ENCODE results near the gene ABHD1. TPM values are rescaled to one million over a fixed set of nuclear protein-coding genes. Genes with fewer than 3 reads are reported as not detected.
"Not testable (repeated sequence)": the region's sequence is repeated elsewhere in the genome, so short reads cannot be mapped to it uniquely, and the experiment has no call there.

The ABHD1 gene
- total RNA-seq, result not detected

- ATAC-seq, result peak; percentile 44
Observed at GRCh38 chr2:27123302-27124150, at the start of gene ABHD1. Gene ABHD1, plus strand, starts transcription at chr2:27123815. Its CDS starts 134 bp downstream, at chr2:27123949.

- ATAC-seq, result no peak
Observed at GRCh38 chr2:27074738-27075565, 48.7 kb upstream of the ABHD1 start.

GRCh38 chr2:27075566-27075871 lies 48.1 kb upstream of the ABHD1 start:
- not testable (repeated sequence) for ATAC-seq

- ATAC-seq, result no peak
Observed at GRCh38 chr2:27076323-27076722, 47.3 kb upstream of the ABHD1 start.

- no peak for ATAC-seq
Observed at GRCh38 chr2:27077231-27077630, 46.4 kb upstream of the ABHD1 start.

GRCh38 chr2:27078267-27079194 lies 45.1 kb upstream of the ABHD1 start, which contains the start of gene EMILIN1:
Gene EMILIN1, plus strand, starts transcription at chr2:27078615. Its CDS starts 451 bp downstream, at chr2:27079066.
- ATAC-seq, result no peak

- ATAC-seq, result no peak
Observed at GRCh38 chr2:27079233-27080139, 44.1 kb upstream of the ABHD1 start.

GRCh38 chr2:27080140-27080469 lies 43.5 kb upstream of the ABHD1 start:
- no peak for ATAC-seq

- ATAC-seq, result no peak
Observed at GRCh38 chr2:27080603-27080936, 43.0 kb upstream of the ABHD1 start.

- ATAC-seq, result no peak
Observed at GRCh38 chr2:27081984-27082772, 41.4 kb upstream of the ABHD1 start.

GRCh38 chr2:27082773-27083409 lies 40.7 kb upstream of the ABHD1 start:
- ATAC-seq, result no peak

- no peak for ATAC-seq
Observed at GRCh38 chr2:27083410-27084296, 40.0 kb upstream of the ABHD1 start.

GRCh38 chr2:27084297-27085061 lies 39.1 kb upstream of the ABHD1 start:
- no peak for ATAC-seq

- no peak for ATAC-seq
Observed at GRCh38 chr2:27085062-27085672, 38.4 kb upstream of the ABHD1 start.

GRCh38 chr2:27085673-27086089 lies 37.9 kb upstream of the ABHD1 start:
- ATAC-seq, result peak; percentile 24

GRCh38 chr2:27086090-27086723 lies 37.4 kb upstream of the ABHD1 start:
- ATAC-seq, result peak; percentile 88
